Activated naive CD8-positive, alpha-beta T cell treated with anti-CD3 and anti-CD28 coated beads for 36 hours (primary cell): ENCODE measurements around the gene SAMD10. TPM values are rescaled to one million over a fixed set of nuclear protein-coding genes. Genes with fewer than 3 reads are reported as not detected.

ENCODE experiments used
- DNase-seq: peaks from one replicate; pipeline ENCODE4 v3.0.0; 2021
- H3K27ac Mint-ChIP-seq: one replicate; pipeline ENCODE4 v1.8.0; 2022; ENCODE audit warnings: mild to moderate bottlenecking, moderate library complexity, mixed read lengths
- H3K27me3 Mint-ChIP-seq: one replicate; pipeline ENCODE4 v1.8.0; 2022; ENCODE audit warnings: mild to moderate bottlenecking, mixed read lengths
- H3K36me3 Mint-ChIP-seq: one replicate; pipeline ENCODE4 v1.8.0; 2021; ENCODE audit warnings: mild to moderate bottlenecking, mixed read lengths
- H3K4me1 Mint-ChIP-seq: one replicate; pipeline ENCODE4 v1.8.0; 2021; ENCODE audit warnings: mixed read lengths
- H3K4me3 Mint-ChIP-seq: one replicate; pipeline ENCODE4 v1.8.0; 2022; ENCODE audit warnings: mild to moderate bottlenecking, moderate library complexity, mixed read lengths
- H3K9me3 Mint-ChIP-seq: one replicate; pipeline ENCODE4 v1.8.0; 2022; ENCODE audit warnings: mixed read lengths
- total RNA-seq, 2 experiments: library from RNA; stranded (reverse); gene quantifications; one replicate each; pipeline ENCODE4 v1.2.3, GENCODE V29; 2021

SAMD10 gene
- total RNA-seq, 2 experiments from 2014 or later, result 16.7 to 19.3 TPM

DNA sequence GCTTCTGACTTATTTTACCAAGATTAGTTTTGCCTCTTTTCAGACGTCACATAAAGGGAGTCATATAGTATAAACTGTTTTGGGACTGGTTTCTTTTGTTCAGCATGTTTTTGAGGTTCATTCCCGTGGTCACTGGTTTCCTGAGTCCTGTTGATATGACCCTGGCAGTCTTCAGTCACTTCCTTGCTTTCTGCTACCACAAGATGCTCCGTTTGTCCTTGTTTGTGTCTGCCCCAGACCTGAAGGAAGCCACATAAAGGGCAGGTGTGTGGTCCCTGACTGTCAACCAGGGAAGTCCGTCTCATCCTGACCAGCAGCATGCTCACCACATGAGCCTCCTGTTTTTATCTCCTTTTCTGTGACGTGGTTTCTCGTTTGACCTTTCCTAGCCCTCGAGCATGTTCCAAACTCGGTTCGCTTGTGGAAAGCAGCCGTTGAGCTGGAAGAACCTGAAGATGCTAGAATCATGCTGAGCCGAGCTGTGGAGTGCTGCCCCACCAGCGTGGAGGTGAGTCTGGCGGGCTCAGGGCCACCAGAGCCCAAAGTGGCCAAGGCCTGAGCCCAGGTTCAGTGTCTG lies 30.5 kb upstream of the SAMD10 start:
- H3K36me3 Mint-ChIP-seq, result peaks cover 76% of the 10 kb centered on the region
- H3K4me1 Mint-ChIP-seq, result peaks cover 22% of the 10 kb centered on the region
- no peak for DNase-seq
- H3K27ac Mint-ChIP-seq, result peak overlapping the region; percentile 44
- no peak overlapping the region for H3K4me3 Mint-ChIP-seq
- H3K27me3 Mint-ChIP-seq, result no peaks in the 10 kb centered on the region
- H3K9me3 Mint-ChIP-seq, result peaks cover 25% of the 10 kb centered on the region

DNA sequence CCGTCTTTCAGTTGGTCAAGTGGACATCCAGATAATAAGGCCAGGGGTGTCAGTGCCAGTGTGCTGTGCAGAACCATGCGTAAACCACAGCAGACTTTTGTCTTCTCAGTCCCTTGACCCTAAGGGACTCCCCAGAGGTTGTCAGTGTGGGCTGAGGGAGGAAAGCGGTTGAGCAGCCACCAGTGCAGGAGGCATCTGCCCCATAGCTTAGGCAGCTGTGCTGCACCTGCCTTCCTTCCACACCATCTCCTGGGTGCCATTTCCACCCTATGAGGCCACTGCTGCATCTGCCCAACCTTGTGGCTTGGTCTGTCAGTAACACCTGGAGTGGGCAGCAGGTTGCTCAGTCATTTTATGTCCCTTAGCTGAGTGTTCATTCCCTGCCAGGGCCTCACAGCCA lies 27.5 kb upstream of the SAMD10 start:
- peaks cover 58% of the 10 kb centered on the region for H3K36me3 Mint-ChIP-seq
- peaks cover 19% of the 10 kb centered on the region for H3K9me3 Mint-ChIP-seq
- H3K4me3 Mint-ChIP-seq, result no peak overlapping the region
- H3K4me1 Mint-ChIP-seq, result peaks cover 13% of the 10 kb centered on the region
- H3K27me3 Mint-ChIP-seq, result no peaks in the 10 kb centered on the region
- no peak for DNase-seq
- no peak overlapping the region for H3K27ac Mint-ChIP-seq

DNA sequence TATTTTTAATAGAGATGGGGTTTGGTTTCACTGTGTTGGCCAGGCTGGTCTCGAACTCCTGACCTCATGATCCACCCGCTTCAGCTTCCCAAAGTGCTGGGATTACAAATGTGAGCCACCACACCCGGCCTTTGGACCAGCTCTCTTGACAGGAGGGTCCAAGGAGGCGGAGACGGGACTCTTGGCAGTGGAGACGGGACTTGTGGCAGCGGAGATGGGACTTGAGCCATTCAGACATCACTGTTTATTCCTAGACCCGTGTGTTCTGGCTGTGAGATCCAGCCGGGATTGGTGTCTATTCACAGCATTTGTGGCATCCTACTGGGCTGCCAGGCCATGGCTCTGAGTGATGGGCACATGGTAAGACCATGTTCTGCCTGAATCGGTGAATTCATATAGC lies 27.0 kb upstream of the SAMD10 start:
- no peak for DNase-seq
- peaks cover 12% of the 10 kb centered on the region for H3K4me1 Mint-ChIP-seq
- H3K27ac Mint-ChIP-seq, result no peak overlapping the region
- H3K27me3 Mint-ChIP-seq, result no peaks in the 10 kb centered on the region
- peaks cover 19% of the 10 kb centered on the region for H3K9me3 Mint-ChIP-seq
- peaks cover 60% of the 10 kb centered on the region for H3K36me3 Mint-ChIP-seq
- H3K4me3 Mint-ChIP-seq, result no peak overlapping the region

GRCh38 chr20:64005394-64005793 lies 26.0 kb upstream of the SAMD10 start:
- Mint-ChIP-seq H3K27me3 (no peaks in the 10 kb centered on the region), H3K4me3 (no peak overlapping the region), H3K27ac (no peak overlapping the region), H3K4me1 (peaks cover 7% of the 10 kb centered on the region), H3K9me3 (peaks cover 17% of the 10 kb centered on the region), H3K36me3 (peaks cover 53% of the 10 kb centered on the region)
- DNase-seq, result no peak

GRCh38 chr20:64003960-64004725 lies 24.7 kb upstream of the SAMD10 start:
- peaks cover 2% of the 10 kb centered on the region for H3K4me1 Mint-ChIP-seq
- no peak for DNase-seq
- no peak overlapping the region for H3K27ac Mint-ChIP-seq
- peaks cover 43% of the 10 kb centered on the region for H3K36me3 Mint-ChIP-seq
- H3K4me3 Mint-ChIP-seq, result no peak overlapping the region
- H3K9me3 Mint-ChIP-seq, result peaks cover 11% of the 10 kb centered on the region
- no peaks in the 10 kb centered on the region for H3K27me3 Mint-ChIP-seq

- no peaks in the 10 kb centered on the region for H3K27me3 Mint-ChIP-seq
- no peak for DNase-seq
- no peak overlapping the region for H3K4me3 Mint-ChIP-seq
- H3K9me3 Mint-ChIP-seq, result no peaks in the 10 kb centered on the region
- H3K4me1 Mint-ChIP-seq, result no peaks in the 10 kb centered on the region
- no peak overlapping the region for H3K27ac Mint-ChIP-seq
- H3K36me3 Mint-ChIP-seq, result peaks cover 28% of the 10 kb centered on the region
Measured at GRCh38 chr20:64001607-64002011, 22.2 kb upstream of the SAMD10 start.

- Mint-ChIP-seq H3K9me3 (no peaks in the 10 kb centered on the region), H3K27me3 (no peaks in the 10 kb centered on the region), H3K4me1 (no peaks in the 10 kb centered on the region), H3K4me3 (no peak overlapping the region), H3K36me3 (peaks cover 23% of the 10 kb centered on the region), H3K27ac (no peak overlapping the region)
- DNase-seq, result no peak
Measured at GRCh38 chr20:64000906-64001305, 21.5 kb upstream of the SAMD10 start.

DNA sequence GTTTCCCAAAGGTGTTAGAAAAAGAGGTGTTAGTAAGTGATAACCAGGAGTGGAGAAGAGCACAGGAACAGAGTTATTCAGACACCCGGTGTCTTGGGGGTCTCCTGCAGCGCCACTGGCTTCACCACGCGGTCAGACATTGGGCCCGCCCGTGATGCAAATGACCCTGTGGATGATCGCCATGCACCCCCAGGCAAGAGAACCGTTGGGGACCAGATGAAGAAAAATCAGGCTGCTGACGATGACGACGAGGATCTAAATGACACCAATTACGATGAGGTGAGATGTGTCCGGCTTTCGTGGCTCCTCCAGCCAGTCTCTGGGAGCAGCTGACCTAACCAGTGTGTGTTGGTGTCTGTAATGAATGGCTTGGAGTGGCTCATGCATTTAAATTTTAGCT lies 3.5 kb upstream of the SAMD10 start:
- Mint-ChIP-seq H3K4me1 (peaks cover 38% of the 10 kb centered on the region), H3K27me3 (no peaks in the 10 kb centered on the region), H3K4me3 (peak overlapping the region; percentile 11), H3K36me3 (peaks cover 22% of the 10 kb centered on the region), H3K27ac (no peak overlapping the region), H3K9me3 (no peaks in the 10 kb centered on the region)
- DNase-seq, result no peak

DNA sequence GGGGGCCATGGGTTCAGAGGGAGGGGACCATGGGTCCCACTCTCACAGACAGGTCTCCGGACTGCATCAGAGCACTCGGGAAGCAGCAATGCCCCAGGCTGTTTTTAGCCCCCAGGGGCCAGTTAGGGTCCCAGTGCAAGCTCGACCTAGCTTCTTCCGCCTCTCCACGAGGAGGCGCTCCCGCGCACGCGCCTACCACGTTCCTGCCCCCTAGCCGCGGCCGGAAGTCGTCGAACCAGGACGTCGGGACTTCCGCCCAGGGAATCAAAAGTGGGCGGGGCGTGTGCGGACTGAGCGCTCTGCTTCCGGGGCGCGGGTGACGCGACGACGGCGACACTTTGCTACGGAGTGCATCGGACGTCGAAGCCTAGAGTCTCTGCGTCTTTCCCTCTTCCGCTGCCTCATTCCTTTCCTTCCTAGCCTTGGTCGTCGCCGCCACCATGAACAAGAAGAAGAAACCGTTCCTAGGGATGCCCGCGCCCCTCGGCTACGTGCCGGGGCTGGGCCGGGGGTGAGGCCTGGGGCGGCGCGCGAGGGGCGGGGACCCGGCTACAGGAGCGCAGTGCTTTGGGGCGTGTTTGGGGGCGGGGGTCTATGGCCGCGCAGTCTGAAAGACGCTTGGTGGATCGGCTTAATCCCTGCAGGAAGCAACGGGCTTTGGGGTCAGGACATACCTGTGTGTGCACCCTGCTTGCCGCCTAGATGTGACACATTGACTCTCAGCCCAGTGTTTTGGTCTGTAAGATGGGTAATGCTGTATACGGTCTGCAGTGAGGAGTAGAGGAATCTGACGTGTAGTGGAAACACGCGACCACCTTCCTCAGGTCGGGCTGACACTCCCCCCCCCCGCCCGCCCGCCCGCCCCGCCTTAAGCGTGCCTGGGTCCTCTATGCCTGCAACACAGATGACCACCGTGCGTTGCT lies 1.6 kb upstream of the SAMD10 start, which contains the start of gene PRPF6:
PRPF6 (plus strand) TSS at position 327 of the 923 bp plus-strand sequence; CDS start at position 441, 114 bp downstream.
- peak within 1 kb of the TSS; percentile 97 for H3K27ac Mint-ChIP-seq
- H3K4me3 Mint-ChIP-seq, result peak within 1 kb of the TSS; percentile 94
- H3K4me1 Mint-ChIP-seq, result peaks cover 55% of the 10 kb centered on the region
- no peaks in the 10 kb centered on the region for H3K27me3 Mint-ChIP-seq
- peaks cover 30% of the 10 kb centered on the region for H3K36me3 Mint-ChIP-seq
- no peaks in the 10 kb centered on the region for H3K9me3 Mint-ChIP-seq
- peak; percentile 97 for DNase-seq

- Mint-ChIP-seq H3K36me3 (peaks cover 31% of the 10 kb centered on the region), H3K4me3 (peak overlapping the region; percentile 94), H3K27me3 (no peaks in the 10 kb centered on the region), H3K27ac (peak overlapping the region; percentile 97), H3K9me3 (no peaks in the 10 kb centered on the region), H3K4me1 (peaks cover 56% of the 10 kb centered on the region)
- no peak for DNase-seq
Measured at GRCh38 chr20:63980317-63980805, 919 bp upstream of the SAMD10 start.

- H3K27me3 Mint-ChIP-seq, result no peaks in the 10 kb centered on the region
- H3K4me3 Mint-ChIP-seq, result peak overlapping the region; percentile 80
- H3K36me3 Mint-ChIP-seq, result peaks cover 29% of the 10 kb centered on the region
- H3K27ac Mint-ChIP-seq, result peak overlapping the region; percentile 85
- no peak for DNase-seq
- H3K4me1 Mint-ChIP-seq, result peaks cover 53% of the 10 kb centered on the region
- no peaks in the 10 kb centered on the region for H3K9me3 Mint-ChIP-seq
Measured at GRCh38 chr20:63979229-63979556, 249 bp downstream of the SAMD10 start.

DNA sequence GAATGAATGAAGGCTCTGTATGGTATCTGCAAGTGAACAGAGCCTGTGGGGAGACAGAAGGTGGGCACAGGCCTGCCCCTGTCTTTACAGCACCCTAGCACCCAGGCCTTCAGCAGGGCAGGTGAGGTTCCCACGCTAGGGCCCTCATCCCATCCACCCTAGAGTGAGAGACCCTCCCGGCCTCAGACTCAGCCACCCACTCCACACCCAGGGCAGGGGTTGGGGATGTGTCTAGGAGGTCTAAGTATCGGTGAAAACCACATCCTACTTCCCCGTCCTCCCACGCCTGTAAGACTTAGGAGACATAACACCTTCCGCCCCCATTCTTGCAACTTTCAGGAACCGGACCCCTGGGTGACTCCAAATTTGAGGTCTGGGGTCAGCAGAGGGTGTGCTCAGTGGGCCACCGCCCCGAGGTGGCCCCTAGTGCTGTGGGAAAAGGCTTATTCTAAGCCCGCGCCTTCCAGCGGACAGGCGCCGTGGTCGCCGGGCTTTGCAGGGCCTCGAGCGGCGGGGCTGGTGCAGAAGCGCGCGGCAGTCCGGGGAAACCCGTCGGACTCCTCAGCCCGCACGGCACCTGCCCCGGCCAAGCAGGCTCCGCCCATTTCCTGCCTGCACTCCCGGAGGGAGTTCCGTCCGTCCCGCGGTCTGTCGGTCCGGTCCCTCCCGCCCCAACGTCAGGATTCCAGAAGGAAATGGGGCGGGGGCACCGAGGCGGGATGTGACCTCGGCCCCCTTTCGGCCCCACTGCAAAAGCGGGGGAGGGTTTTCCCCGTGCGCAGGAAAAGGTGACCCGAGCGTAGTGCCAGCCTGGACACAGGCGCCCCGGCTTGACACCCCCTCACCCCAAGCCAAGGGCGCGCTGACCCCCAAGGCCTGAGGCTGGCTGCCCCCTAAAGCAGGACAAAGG lies 868 bp downstream of the SAMD10 start:
- H3K36me3 Mint-ChIP-seq, result peaks cover 31% of the 10 kb centered on the region

DNA sequence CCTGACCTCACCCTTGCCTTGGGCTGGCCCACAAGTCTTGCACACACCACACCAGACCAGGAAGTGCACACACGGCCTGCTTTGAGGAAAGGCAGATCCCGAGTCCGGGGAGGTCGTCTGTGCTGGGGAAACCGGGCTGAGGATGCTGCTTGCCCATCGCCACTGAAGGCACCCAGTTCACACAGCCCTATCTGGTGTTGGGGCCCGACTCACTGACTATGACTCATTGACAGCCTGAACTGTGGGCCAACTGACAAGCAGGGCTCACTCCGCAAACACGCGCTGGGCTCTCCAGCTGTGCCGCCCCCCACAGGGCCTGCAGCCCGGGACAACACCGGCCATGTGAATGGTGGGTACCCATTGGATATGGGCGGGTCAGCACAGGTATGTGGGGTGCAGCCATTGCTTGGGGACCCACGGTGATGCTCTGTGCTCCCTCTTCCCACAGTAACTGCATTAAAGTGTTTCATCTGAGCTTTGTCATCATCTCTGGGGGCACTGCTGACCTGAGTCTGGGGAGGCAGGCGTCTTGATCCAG lies 1.6 kb downstream of the SAMD10 start:
- Mint-ChIP-seq H3K4me1 (peaks cover 52% of the 10 kb centered on the region), H3K36me3 (peaks cover 25% of the 10 kb centered on the region), H3K9me3 (no peaks in the 10 kb centered on the region), H3K27ac (peak overlapping the region; percentile 85), H3K4me3 (peak overlapping the region; percentile 80), H3K27me3 (no peaks in the 10 kb centered on the region)
- peak; percentile 79 for DNase-seq

More for the DNA sequence above, 868 bp downstream of the SAMD10 start:
- Mint-ChIP-seq H3K9me3 (no peaks in the 10 kb centered on the region), H3K4me1 (peaks cover 57% of the 10 kb centered on the region), H3K4me3 (peak overlapping the region; percentile 80), H3K27me3 (no peaks in the 10 kb centered on the region), H3K27ac (peak overlapping the region; percentile 85)
- peak; percentile 80 for DNase-seq
